GM12873 (cell line): ENCODE results near the gene FCAMR.

ENCODE experiments used
- TF ChIP-seq, protein P1 (sequence below): IDR thresholded peaks from 2 replicates; pipeline ENCODE4 v1.5.1; 2012; ENCODE audit warnings: low read depth, mild to moderate bottlenecking, moderate library complexity, low read length, control low read depth; ENCODE audit not compliant: insufficient read depth; ENCODE audit errors: missing control alignments

Gene FCAMR

DNA sequence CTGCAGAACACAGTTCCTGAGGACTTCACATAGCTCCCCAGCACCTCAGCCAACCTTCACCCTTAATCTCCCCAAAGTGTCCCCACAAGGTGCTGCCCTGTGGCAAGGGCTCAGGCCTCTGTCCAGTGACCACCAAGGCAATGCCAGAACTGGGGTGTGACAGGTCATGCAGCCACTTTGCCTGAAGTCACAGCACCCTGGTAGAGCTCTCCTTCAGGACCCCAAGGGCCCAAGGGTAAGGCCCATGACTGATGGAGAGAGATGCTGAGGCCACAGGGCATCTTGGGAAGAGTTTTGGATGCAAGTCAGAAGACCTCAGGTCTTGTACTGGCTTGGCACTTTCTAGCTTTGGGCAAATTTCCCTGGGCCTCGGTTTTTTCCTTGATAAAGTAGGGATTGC is 47.7 kb downstream of the FCAMR start:
- TF ChIP-seq, protein P1, sequence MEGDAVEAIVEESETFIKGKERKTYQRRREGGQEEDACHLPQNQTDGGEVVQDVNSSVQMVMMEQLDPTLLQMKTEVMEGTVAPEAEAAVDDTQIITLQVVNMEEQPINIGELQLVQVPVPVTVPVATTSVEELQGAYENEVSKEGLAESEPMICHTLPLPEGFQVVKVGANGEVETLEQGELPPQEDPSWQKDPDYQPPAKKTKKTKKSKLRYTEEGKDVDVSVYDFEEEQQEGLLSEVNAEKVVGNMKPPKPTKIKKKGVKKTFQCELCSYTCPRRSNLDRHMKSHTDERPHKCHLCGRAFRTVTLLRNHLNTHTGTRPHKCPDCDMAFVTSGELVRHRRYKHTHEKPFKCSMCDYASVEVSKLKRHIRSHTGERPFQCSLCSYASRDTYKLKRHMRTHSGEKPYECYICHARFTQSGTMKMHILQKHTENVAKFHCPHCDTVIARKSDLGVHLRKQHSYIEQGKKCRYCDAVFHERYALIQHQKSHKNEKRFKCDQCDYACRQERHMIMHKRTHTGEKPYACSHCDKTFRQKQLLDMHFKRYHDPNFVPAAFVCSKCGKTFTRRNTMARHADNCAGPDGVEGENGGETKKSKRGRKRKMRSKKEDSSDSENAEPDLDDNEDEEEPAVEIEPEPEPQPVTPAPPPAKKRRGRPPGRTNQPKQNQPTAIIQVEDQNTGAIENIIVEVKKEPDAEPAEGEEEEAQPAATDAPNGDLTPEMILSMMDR, result no peak

DNA sequence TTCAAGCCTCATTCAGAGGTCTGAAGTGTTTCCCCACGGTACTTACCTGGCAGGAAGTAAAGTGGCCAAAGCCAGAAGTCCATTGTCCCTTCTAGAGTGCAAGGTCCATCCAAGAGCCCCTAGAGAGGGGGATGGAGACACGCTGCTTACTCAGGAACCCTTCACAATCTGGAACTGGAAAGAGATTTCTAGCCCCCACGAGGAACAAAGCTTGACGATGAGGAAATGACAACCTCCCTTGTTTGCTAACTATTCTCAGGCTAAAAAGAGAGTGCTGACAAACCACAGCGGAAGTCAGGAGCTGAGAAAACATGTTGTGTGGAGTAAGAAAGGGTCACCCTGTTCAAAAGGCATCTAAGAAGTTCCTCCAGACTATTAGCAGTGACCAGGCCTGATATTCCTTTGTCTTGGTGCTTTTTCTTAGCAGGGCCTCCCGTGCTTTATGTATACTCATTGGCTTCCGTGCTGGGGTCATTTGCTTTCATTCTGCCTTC is 48.4 kb downstream of the FCAMR start, which contains the start of gene FCMR:
Gene FCMR (minus strand): TSS at position 170 of the 494 bp plus-strand sequence. CDS start 87 bp downstream, at position 83.
- TF ChIP-seq, protein P1, result no peak

DNA sequence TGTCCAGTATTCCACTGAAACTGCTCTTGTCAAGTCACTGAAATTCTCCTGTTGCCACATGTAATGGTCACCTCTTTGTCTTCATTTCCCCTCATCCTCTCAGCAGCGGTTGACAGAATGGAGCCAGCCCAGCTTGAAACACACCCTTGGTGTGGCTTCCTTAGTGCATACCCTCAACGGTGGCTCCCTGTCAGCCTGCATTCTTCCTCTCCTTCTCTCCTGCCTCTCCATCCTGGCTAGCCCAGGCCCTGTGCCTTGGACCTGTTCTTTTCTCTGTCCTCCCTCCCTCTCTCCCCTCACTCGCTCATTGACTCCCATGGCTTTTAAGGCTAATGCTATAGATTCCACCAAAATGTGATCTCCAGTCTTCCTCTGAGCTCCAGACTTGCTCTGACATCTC is 52.2 kb downstream of the FCAMR start:
- TF ChIP-seq, protein P1, result no peak

DNA sequence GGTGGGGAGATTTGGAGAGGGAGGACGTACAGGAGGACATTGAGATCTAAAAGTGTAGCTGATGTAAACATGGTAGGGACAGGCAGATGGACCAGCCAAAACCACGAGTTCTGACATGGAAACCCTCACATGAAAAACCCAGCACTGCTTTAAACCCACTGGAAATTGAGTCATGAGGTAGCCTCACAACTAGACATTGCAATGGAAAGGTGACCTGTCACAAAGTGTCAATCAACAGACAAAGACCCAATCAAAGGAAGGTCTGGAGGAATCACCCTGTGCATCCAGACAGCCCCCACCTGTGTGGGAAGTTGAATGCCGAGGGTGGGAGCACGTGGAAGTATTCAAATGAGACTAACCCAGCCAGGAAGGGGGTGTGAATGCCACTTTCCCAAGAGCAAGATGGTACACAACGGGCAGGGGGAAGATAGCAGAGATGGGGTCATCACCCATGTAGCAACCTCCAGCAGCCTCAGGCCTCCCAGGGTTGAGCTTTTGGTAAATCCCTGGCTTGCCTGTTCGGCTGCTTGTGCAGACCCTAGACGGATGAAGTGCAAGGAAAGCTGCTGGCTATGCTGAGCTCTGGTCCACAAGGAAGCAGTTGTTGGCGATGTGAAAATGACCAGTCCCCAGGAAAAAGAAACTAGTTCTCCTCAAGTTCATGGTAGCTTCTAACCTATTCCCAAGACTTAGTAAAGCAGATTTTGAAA is 54.1 kb downstream of the FCAMR start:
- TF ChIP-seq, protein P1, result no peak

DNA sequence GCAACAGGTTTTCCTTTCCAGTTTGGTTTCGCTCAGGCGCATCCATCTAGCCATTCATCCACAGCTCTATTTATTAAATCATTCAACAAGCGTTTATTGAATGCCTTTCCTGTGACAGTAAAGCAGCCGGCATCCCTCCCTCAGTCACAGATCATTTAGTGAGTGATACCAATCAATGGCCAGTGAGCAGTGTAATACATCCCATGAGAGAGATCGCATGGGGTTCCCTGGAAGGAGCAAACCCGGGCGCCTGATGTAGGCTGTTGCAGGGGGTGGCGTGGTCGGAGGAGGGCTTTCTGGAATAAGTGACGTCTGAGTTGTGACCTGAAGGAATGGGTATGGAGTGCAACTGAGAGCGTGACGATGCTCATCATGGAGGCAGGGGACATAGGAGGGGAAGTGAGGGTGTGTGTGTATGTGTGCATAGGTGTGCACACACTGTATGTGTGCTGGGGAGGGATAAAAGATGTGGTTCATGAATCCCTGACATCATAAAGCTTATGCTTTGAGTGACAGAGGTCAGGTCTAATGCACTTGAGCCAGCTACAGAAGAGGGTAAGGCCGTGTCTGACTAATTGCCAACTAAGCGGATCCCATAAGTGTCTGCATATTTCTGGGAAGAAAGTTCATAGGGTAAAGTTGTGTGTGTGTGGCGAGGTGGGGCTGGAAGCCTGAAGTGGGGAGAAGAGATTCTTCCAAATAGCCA is 55.1 kb downstream of the FCAMR start:
- TF ChIP-seq, protein P1, result no peak

DNA sequence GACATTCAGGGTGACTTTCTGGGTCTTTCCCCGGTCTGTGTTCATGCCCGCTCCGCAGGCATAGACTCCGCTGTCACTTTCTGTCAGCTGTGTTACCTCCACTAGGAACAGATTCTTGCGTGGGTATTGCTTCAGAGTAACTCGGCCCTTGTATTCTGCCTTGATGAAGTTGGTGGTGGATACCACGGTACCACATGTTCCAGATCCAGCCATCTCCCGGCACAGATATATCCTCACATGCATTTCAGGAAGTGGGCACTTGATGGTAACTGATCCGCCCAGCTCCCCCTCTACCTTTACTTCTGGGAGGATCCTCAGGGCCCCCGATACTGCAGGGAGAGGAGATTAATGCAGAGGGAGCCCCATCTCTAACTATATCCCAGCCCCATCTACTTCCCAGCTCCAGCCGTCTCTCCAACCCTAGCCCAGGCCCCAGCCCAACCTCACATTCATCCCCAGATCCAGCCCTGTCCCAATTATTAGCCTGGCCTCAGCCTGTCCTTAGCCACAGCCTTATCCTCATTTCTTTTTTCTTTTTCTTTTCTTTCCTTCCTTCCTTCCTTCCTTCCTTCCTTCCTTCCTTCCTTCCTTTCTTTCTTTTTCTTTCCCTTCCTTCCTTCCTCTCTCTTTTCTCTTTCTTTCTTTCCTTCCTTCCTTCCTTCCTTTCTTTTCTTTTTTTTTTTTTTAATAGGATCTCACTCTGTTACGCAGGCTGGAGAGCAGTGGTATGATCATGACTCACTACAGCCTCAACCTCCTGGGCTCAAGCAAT is 56.3 kb downstream of the FCAMR start:
- TF ChIP-seq, protein P1, result no peak
